ENCODE measurements around the gene NUDT14.

The NUDT14 gene

DNA sequence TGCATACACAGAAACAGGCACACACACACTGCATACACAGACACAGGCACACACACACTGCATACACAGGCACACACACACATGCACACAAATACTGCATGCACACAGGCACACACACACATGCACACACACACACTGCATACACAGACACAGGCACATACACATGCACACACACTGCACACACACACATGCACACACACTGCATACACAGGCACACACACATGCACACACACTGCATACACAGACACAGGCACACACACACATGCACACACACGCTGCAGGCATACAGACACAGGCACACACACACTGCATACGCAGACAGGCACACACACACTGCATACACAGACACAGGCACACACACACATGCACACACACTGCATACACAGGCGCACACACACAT, 34.5 kb upstream of the NUDT14 start:
- H3K4me3 ChIP-seq (replicated peaks; ENCODE audit: low read depth, low read length): no peak overlapping the region
- DNase-seq (ENCODE audit: extremely low read depth, insufficient read length): no peak
- TF ChIP-seq, protein P1, sequence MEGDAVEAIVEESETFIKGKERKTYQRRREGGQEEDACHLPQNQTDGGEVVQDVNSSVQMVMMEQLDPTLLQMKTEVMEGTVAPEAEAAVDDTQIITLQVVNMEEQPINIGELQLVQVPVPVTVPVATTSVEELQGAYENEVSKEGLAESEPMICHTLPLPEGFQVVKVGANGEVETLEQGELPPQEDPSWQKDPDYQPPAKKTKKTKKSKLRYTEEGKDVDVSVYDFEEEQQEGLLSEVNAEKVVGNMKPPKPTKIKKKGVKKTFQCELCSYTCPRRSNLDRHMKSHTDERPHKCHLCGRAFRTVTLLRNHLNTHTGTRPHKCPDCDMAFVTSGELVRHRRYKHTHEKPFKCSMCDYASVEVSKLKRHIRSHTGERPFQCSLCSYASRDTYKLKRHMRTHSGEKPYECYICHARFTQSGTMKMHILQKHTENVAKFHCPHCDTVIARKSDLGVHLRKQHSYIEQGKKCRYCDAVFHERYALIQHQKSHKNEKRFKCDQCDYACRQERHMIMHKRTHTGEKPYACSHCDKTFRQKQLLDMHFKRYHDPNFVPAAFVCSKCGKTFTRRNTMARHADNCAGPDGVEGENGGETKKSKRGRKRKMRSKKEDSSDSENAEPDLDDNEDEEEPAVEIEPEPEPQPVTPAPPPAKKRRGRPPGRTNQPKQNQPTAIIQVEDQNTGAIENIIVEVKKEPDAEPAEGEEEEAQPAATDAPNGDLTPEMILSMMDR (IDR thresholded peaks at IDR 0.05; ENCODE audit: insufficient read depth, low read length, poor library complexity, severe bottlenecking): no peak
- H3K36me3 ChIP-seq (ENCODE audit: control insufficient read depth, insufficient read depth, low read length): peaks cover 12% of the 10 kb centered on the region
- no peaks in the 10 kb centered on the region for H3K27me3 ChIP-seq (replicated peaks; ENCODE audit: control insufficient read depth, insufficient read depth, low read length)

DNA sequence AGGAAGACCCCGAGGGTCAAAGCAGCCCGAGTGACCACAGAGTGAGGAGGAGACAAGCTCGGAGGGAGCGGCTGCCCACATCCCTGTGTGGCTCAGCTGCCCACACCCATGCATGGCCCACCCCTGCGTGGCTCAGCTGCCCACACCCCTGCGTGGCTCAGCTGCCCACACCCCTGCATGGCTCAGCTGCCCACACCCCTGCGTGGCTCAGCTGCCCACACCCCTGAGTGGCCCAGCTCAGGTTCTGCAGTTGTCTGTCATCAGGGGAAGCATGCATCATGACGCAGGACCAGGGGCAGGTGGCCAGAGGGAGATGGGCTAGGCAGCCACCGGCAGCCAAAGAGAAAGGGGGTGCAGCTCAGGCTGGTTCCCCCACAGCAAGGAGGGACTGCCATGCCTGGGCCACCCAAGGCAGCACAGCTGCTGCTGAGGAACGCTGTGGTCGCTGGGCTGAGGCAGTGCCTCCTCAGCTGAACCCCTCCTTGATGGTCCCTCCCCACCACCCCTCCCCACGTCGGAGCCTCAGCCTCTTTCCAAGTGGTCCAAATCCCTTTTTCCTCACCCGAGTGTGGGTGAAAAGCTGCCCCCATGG, 33.3 kb upstream of the NUDT14 start:
- Histone ChIP-seq H3K4me3 (replicated peaks; ENCODE audit: low read depth, low read length) (no peak overlapping the region), H3K36me3 (ENCODE audit: control insufficient read depth, insufficient read depth, low read length) (peaks cover 14% of the 10 kb centered on the region), H3K27me3 (replicated peaks; ENCODE audit: control insufficient read depth, insufficient read depth, low read length) (no peaks in the 10 kb centered on the region)
- TF ChIP-seq, protein P1 (IDR thresholded peaks at IDR 0.05; ENCODE audit: insufficient read depth, low read length, poor library complexity, severe bottlenecking): no peak
- DNase-seq (ENCODE audit: extremely low read depth, insufficient read length): no peak

DNA sequence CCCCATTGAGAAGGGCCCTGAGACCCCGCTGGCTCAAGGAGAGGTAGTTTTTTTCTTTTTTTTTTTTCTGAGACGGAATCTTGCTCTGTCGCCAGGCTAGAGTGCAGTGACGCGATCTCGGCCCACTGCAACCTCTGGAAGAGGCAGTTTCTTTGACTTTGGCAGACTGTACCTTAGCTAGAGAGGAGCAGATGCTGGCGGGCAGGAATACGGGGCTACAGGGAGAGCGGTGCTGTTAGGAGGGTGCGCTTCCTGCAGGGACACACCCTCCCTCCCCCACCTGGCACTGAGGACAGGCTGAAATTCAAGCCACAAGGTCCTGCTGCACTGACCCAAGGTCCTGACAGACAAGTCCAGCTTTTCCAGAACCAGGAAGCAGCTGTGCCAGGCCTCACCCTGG, 32.2 kb upstream of the NUDT14 start:
- no peak for DNase-seq (ENCODE audit: extremely low read depth, insufficient read length)
- H3K36me3 ChIP-seq (ENCODE audit: control insufficient read depth, insufficient read depth, low read length): peaks cover 12% of the 10 kb centered on the region
- TF ChIP-seq, protein P1 (IDR thresholded peaks at IDR 0.05; ENCODE audit: insufficient read depth, low read length, poor library complexity, severe bottlenecking): no peak
- H3K4me3 ChIP-seq (replicated peaks; ENCODE audit: low read depth, low read length): no peak overlapping the region
- H3K27me3 ChIP-seq (replicated peaks; ENCODE audit: control insufficient read depth, insufficient read depth, low read length): no peaks in the 10 kb centered on the region

DNA sequence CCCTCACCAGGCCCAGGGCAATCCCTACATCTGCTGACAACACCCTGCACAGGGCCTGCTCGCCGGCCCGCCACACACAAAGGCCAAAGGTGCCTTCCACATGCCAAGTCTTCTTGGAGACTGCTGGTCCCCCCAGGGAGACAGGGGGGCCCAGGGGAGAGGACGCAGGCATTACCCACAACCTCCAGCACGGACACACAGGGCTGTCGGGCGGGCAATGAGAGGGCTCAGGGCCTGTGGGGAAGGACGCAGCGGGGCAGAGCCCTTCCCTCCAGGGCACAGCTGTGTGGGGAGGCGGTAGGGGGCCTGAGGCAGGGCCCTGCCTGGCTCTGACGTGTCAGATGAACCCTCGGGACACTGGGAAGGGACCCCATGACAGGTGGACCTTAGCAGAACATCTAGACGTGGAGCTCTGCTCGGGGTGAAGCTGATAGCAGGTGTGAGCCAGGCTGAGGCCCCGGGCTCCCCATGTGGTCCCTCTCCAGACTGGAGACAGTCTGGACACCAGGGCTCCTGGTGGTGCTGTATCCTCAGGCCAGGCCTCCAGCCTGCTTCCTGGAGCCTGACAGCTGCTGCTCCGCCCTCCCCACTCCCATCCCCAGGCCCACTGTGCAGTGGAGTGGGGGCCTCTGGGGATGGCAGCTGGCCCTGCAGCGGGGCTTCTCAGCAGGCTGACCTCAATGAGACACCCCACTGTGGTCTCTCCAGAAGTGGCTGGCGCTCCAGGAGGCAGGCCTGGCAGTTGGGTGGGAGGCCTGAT, 31.6 kb upstream of the NUDT14 start:
- no peaks in the 10 kb centered on the region for H3K27me3 ChIP-seq (replicated peaks; ENCODE audit: control insufficient read depth, insufficient read depth, low read length)
- H3K4me3 ChIP-seq (replicated peaks; ENCODE audit: low read depth, low read length): no peak overlapping the region
- no peak for DNase-seq (ENCODE audit: extremely low read depth, insufficient read length)
- TF ChIP-seq, protein P1 (IDR thresholded peaks at IDR 0.05; ENCODE audit: insufficient read depth, low read length, poor library complexity, severe bottlenecking): no peak
- peaks cover 7% of the 10 kb centered on the region for H3K36me3 ChIP-seq (ENCODE audit: control insufficient read depth, insufficient read depth, low read length)

DNA sequence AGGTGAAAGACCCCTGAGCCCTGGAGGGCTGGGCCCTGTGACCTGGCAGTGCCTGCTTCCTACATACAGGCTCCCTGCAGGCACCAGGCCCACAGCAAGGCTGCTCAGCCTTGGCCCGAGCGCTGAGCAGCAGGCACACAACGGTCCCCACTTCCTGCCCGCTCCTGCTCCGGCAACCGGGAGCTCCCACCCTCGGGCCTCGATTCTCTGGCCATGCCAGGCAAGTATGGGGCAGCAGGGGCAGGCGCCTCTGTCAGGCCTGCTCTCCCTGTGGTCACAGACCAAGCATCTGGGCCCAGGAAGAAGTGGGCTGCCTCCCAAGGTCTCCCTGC, 30.6 kb upstream of the NUDT14 start:
- Histone ChIP-seq H3K36me3 (ENCODE audit: control insufficient read depth, insufficient read depth, low read length) (peaks cover 4% of the 10 kb centered on the region), H3K4me3 (replicated peaks; ENCODE audit: low read depth, low read length) (no peak overlapping the region), H3K27me3 (replicated peaks; ENCODE audit: control insufficient read depth, insufficient read depth, low read length) (no peaks in the 10 kb centered on the region)
- DNase-seq (ENCODE audit: extremely low read depth, insufficient read length): no peak
- TF ChIP-seq, protein P1 (IDR thresholded peaks at IDR 0.05; ENCODE audit: insufficient read depth, low read length, poor library complexity, severe bottlenecking): no peak

Data from GM06990 (cell line).